Measurements from ENCODE around the gene ARHGAP6. TPM values are rescaled to one million over a fixed set of nuclear protein-coding genes. Genes with fewer than 3 reads are reported as not detected.
A peak's percentile ranks its signal among the peaks of the same experiment; 100 is the strongest.

The ARHGAP6 gene
- total and polyA plus RNA-seq, 9 of the 15 experiments (the other 6 are each of a cell fraction or from before 2014, with no cell fraction given) = 12.5 to 63.6 (median 41.8) TPM

- in situ Hi-C loops (cut with MboI) (no loop called here), intact Hi-C loops (cut with micrococcal nuclease) (no loop called here)
- Histone ChIP-seq H3K4me1 (replicated peaks in 1 of 2; ENCODE audit: control insufficient read depth in 2 of 2, insufficient read depth in 2 of 2, low read length in 2 of 2) (peaks cover 15 to 78% of the 10 kb centered on the region in 2 experiments), H3K79me2 (ENCODE audit: control insufficient read depth, insufficient read depth, low read length) (peaks cover 99% of the 10 kb centered on the region), H2AFZ (ENCODE audit: low read depth, low read length) (peak overlapping the region; percentile 38), H3K27ac (ENCODE audit: extremely low read depth, low read depth, low read length) (peak overlapping the region; percentile 87), H3K9ac (ENCODE audit: insufficient read depth in 1 of 2, low read depth in 2 of 2, low read length in 2 of 2) (peak overlapping the region in 1 of 2 experiments; percentile 67; a peak in 2 of 4 replicates), H4K20me1 (replicated peaks; ENCODE audit: control insufficient read depth, insufficient read depth, low read length) (no peaks in the 10 kb centered on the region), H3K36me3 (ENCODE audit: control insufficient read depth, insufficient read depth, low read length) (peaks cover 13% of the 10 kb centered on the region; the same call in 2 of the 3 replicates), H3K4me3 (no peak overlapping the region), H3K4me2 (ENCODE audit: insufficient read depth, low read length) (peak overlapping the region; percentile 84), H3K9me3 (replicated peaks; ENCODE audit: control insufficient read depth, insufficient read depth, low read depth, low read length) (no peaks in the 10 kb centered on the region), H3K9me1 (ENCODE audit: control insufficient read depth, insufficient read depth, low read length) (no peaks in the 10 kb centered on the region), H3K27me3 (ENCODE audit: control insufficient read depth in 2 of 2, insufficient read depth in 2 of 2, low read length in 2 of 2) (no peaks in the 10 kb centered on the region)
- POLR2A ChIA-PET = interaction anchor here (0.6 to 1.3 kb wide), 2 partner anchors 18 to 1394 kb away, joined by 4 read pairs; no protein-coding TSS in a partner anchor
- ATAC-seq (peak; percentile 34), DNase-seq (ENCODE audit: extremely low read depth in 1 of 4, low spot score in 3 of 4) (no peak), FAIRE-seq (peak; percentile 76)
- WGBS (ENCODE audit: insufficient coverage, low coverage, missing lambda C conversion rate) = 10% methylated on average over 8 of the region's 9 CpGs
- BruUV-seq (replicated peaks) = no TSS peak
- CTCF ChIA-PET (ENCODE audit: low intra/inter-chr PET ratio) = no interaction called here
- TF ChIP-seq HNRNPK (IDR thresholded peaks at IDR 0.05; ENCODE audit: low read depth, low read length, poor library complexity, severe bottlenecking) (no peak), ZNF197 (CRISPR knock-in tag; IDR thresholded peaks at IDR 0.05; ENCODE audit: low read depth) (0 out of 2 replicates have a peak, but pooled peaks have one; percentile 47), ZBTB7A (IDR thresholded peaks at IDR 0.05; ENCODE audit: borderline replicate concordance, control insufficient read depth, low read depth, low read length) (no peak), PTTG1 (tag; IDR thresholded peaks at IDR 0.05; ENCODE audit: low read depth) (no peak), EP400 (IDR thresholded peaks at IDR 0.05) (no peak), JUND (IDR thresholded peaks at IDR 0.05; ENCODE audit: borderline replicate concordance, low read depth, low read length) (0 out of 2 replicates have a peak, but pooled peaks have one; percentile 5), JUND (tag; IDR thresholded peaks at IDR 0.05; ENCODE audit: borderline replicate concordance, low read depth, low read length) (no peak), ZNF785 (CRISPR knock-in tag; IDR thresholded peaks at IDR 0.05) (no peak), ZFP30 (CRISPR knock-in tag; IDR thresholded peaks at IDR 0.05; ENCODE audit: borderline replicate concordance) (no peak), DPF2 (IDR thresholded peaks at IDR 0.05) (peak; percentile 36; the same call in 1 of the 2 replicates), RCOR1 (IDR thresholded peaks at IDR 0.05; ENCODE audit: borderline replicate concordance in 1 of 2, low read depth in 2 of 2, low read length in 2 of 2) (0 out of 4 replicates have a peak, but pooled peaks of 1 of the 2 experiments have one; percentile 21), KAT8 (IDR thresholded peaks at IDR 0.05; ENCODE audit: low read depth) (no peak), EGR1 (conservative IDR thresholded peaks at IDR 0.05) (peak; percentile 48; the same call in 1 of the 2 replicates), E2F1 (CRISPR knock-in tag; IDR thresholded peaks at IDR 0.05) (no peak), FOXA3 (CRISPR knock-in tag; conservative IDR thresholded peaks at IDR 0.05 in 1 of 2, IDR thresholded peaks at IDR 0.05 in 1 of 2) (peak in 1 of 2 experiments; percentile 39; a peak in 1 of 4 replicates), RFX1 (IDR thresholded peaks at IDR 0.05) (no peak), GTF3C2 (IDR thresholded peaks at IDR 0.05; ENCODE audit: borderline replicate concordance, extremely low read depth, insufficient read length) (no peak), CCNT2 (IDR thresholded peaks at IDR 0.05; ENCODE audit: borderline replicate concordance, extremely low read depth, insufficient read length, low read depth, low read length) (no peak)
Measured at GRCh38 chrX:11406109-11406765, 259.5 kb downstream of the ARHGAP6 start.
